ENCODE results near the gene BBS4.

Gene BBS4

GRCh38 chr15:72760590-72761260 is 74.7 kb downstream of the BBS4 start:
- TF ChIP-seq CTCF (IDR thresholded peaks at IDR 0.05; ENCODE audit: insufficient read depth, low read length, poor library complexity, severe bottlenecking), result no peak
- DNase-seq (ENCODE audit: extremely low read depth, insufficient read length), result no peak
- Histone ChIP-seq H3K27me3 (replicated peaks; ENCODE audit: control insufficient read depth, insufficient read depth, low read length) (no peaks in the 10 kb centered on the region), H3K36me3 (ENCODE audit: control insufficient read depth, insufficient read depth, low read length) (peaks cover 19% of the 10 kb centered on the region), H3K4me3 (replicated peaks; ENCODE audit: low read depth, low read length) (no peak overlapping the region)

- no peaks in the 10 kb centered on the region for H3K27me3 ChIP-seq (replicated peaks; ENCODE audit: control insufficient read depth, insufficient read depth, low read length)
- peaks cover 16% of the 10 kb centered on the region for H3K36me3 ChIP-seq (ENCODE audit: control insufficient read depth, insufficient read depth, low read length)
- TF ChIP-seq CTCF (IDR thresholded peaks at IDR 0.05; ENCODE audit: insufficient read depth, low read length, poor library complexity, severe bottlenecking), result no peak
- no peak overlapping the region for H3K4me3 ChIP-seq (replicated peaks; ENCODE audit: low read depth, low read length)
- no peak for DNase-seq (ENCODE audit: extremely low read depth, insufficient read length)
Observed at GRCh38 chr15:72764656-72765055, 78.6 kb downstream of the BBS4 start.

GRCh38 chr15:72766025-72766424 is 80.0 kb downstream of the BBS4 start:
- no peak for DNase-seq (ENCODE audit: extremely low read depth, insufficient read length)
- Histone ChIP-seq H3K4me3 (replicated peaks; ENCODE audit: low read depth, low read length) (no peak overlapping the region), H3K27me3 (replicated peaks; ENCODE audit: control insufficient read depth, insufficient read depth, low read length) (no peaks in the 10 kb centered on the region), H3K36me3 (ENCODE audit: control insufficient read depth, insufficient read depth, low read length) (peaks cover 19% of the 10 kb centered on the region)
- no peak for TF ChIP-seq CTCF (IDR thresholded peaks at IDR 0.05; ENCODE audit: insufficient read depth, low read length, poor library complexity, severe bottlenecking)

DNA sequence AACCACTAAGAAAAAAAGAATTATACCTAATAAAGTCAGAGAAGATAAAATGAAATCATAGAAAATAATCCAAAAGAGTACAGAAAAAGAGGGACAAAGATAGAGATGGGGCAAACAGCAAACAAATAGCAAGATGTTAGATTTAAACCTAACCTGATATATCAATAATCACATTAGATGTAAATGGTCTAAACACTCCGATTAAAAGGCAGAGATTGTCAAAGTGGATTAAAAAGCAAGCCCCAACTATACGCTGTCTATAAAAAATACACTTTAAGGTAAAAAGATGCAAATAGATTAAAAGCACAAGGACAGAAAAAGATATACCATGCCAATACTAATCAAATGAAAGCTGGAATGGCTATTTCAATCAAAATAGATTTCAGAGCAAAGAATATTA is 80.8 kb downstream of the BBS4 start:
- Histone ChIP-seq H3K4me3 (replicated peaks; ENCODE audit: low read depth, low read length) (no peak overlapping the region), H3K36me3 (ENCODE audit: control insufficient read depth, insufficient read depth, low read length) (peaks cover 18% of the 10 kb centered on the region), H3K27me3 (replicated peaks; ENCODE audit: control insufficient read depth, insufficient read depth, low read length) (no peaks in the 10 kb centered on the region)
- DNase-seq (ENCODE audit: extremely low read depth, insufficient read length), result no peak
- no peak for TF ChIP-seq CTCF (IDR thresholded peaks at IDR 0.05; ENCODE audit: insufficient read depth, low read length, poor library complexity, severe bottlenecking)

DNA sequence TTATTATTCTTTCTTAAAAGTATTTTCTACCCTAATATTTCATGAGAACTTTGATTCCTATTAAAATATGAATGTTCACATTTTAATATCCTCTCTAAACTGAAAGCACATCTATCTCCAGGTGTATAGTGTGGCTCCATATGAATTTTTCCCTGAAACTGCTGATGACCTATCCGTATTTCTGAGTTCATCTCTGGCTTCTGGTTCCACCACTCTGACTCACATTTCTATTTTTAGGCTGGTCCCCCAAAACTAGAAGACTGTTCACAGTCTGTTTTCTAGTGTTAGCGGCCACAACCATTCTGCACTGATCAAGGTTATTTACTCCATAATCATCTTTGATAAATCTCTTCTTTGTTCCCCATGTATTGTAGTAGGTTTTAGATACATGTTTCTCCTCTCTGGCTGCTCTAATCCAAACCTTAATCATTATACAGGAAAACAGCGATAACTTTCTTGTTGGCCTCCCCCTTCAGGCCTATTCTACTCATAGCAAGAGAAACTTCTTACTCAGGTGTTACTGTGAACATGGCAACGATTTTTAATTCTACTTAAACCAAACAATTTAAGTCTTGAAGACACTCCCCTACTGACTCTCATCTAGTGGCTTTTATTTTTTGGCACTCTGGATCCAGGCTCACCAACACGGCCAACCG is 84.8 kb downstream of the BBS4 start:
- no peak for DNase-seq (ENCODE audit: extremely low read depth, insufficient read length)
- TF ChIP-seq CTCF (IDR thresholded peaks at IDR 0.05; ENCODE audit: insufficient read depth, low read length, poor library complexity, severe bottlenecking), result peak; percentile 44
- Histone ChIP-seq H3K27me3 (replicated peaks; ENCODE audit: control insufficient read depth, insufficient read depth, low read length) (no peaks in the 10 kb centered on the region), H3K4me3 (replicated peaks; ENCODE audit: low read depth, low read length) (no peak overlapping the region), H3K36me3 (ENCODE audit: control insufficient read depth, insufficient read depth, low read length) (peaks cover 26% of the 10 kb centered on the region)

Data from GM06990 (cell line).